Measurements from ENCODE around the gene MED13L. TPM values are rescaled to one million over a fixed set of nuclear protein-coding genes. Genes with fewer than 3 reads are reported as not detected.

MED13L gene
- total and polyA plus RNA-seq, 2 of the 4 experiments (the other 2 are of a cell fraction), result 17.9 to 49.1 TPM

DNA sequence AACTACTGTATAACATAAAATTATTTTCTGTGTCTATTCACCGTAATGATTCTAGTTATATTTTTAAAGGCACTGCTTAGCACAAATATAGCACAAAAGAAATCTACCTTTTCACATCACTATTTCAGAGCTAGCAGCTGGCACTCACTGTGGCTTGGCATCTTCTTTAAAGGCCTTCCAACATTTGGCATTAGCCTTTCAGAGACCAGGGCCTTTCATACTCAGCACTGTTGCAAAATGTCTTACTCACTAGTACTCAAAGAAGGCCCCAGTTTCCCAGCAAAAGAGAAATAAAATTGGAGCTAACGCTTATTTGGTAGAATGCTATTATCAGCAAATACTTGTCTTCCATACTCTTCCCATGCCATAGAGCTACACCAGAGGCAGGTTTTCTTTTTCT, 238.4 kb downstream of the MED13L start:
- Histone ChIP-seq H3K9me1 (ENCODE audit: insufficient read depth, low read length) (peaks cover 13% of the 10 kb centered on the region), H2AK9ac (replicated peaks; ENCODE audit: low read depth, low read length, poor library complexity) (no peak overlapping the region), H3K4me2 (ENCODE audit: low read depth, low read length) (no peak overlapping the region), H4K8ac (ENCODE audit: low read depth in 2 of 2, low read length in 2 of 2) (no peak overlapping the region), H3K9me3 (ENCODE audit: control insufficient read depth, insufficient read depth, low read length) (no peaks in the 10 kb centered on the region), H3K4me3 (ENCODE audit: insufficient read depth, low read depth, low read length) (no peak overlapping the region), H3K36me3 (ENCODE audit: control insufficient read depth, insufficient read depth, low read length) (no peaks in the 10 kb centered on the region), H3K27ac (ENCODE audit: insufficient read depth, low read length) (no peak overlapping the region), H3K18ac (ENCODE audit: low read depth, low read length) (no peak overlapping the region), H3K23ac (ENCODE audit: low read depth, low read length) (no peak overlapping the region), H2BK15ac (ENCODE audit: low read depth, low read length) (no peak overlapping the region), H4K5ac (ENCODE audit: low read depth, low read length) (no peak overlapping the region), H4K20me1 (ENCODE audit: insufficient read depth, low read length) (peaks cover 39% of the 10 kb centered on the region; the same call in 1 of the 2 replicates), H2AK5ac (ENCODE audit: low read depth, low read length) (no peak overlapping the region), H3K4ac (ENCODE audit: low read depth, low read length) (no peak overlapping the region), H3K79me1 (ENCODE audit: low read depth in 1 of 2, low read length in 2 of 2) (peaks cover 37 to 84% of the 10 kb centered on the region in 2 experiments), H3K14ac (replicated peaks; ENCODE audit: low read depth, low read length) (no peak overlapping the region), H3K4me1 (ENCODE audit: control insufficient read depth, insufficient read depth, low read length) (peaks cover 3% of the 10 kb centered on the region), H2AFZ (replicated peaks; ENCODE audit: low read length, poor library complexity) (no peak overlapping the region), H3K9ac (ENCODE audit: low read depth, low read length) (no peak overlapping the region), H2BK5ac (ENCODE audit: low read depth, low read length, poor library complexity, severe bottlenecking) (no peak overlapping the region), H2BK120ac (ENCODE audit: low read depth, low read length) (no peak overlapping the region), H3K27me3 (ENCODE audit: control insufficient read depth, insufficient read depth, low read length) (no peaks in the 10 kb centered on the region), H4K91ac (ENCODE audit: insufficient read depth, low read depth, low read length) (no peak overlapping the region), H3K56ac (ENCODE audit: extremely low read depth, insufficient read depth, low read length) (no peak overlapping the region), H2BK20ac (ENCODE audit: low read depth, low read length) (no peak overlapping the region)
- DNase-seq, result no peak
- no TSS peak for BruUV-seq (replicated peaks)
- no CpG with 5 or more reads among the region's 2 CpGs for WGBS, 2 experiments (ENCODE audit: extremely low coverage in 2 of 2, insufficient read length in 1 of 2)
- CTCF ChIA-PET, result interaction anchor here (0.6 to 1.1 kb wide), 4 partner anchors 9 to 1308 kb away, joined by 3 to 5 read pairs (median 4); no protein-coding TSS in a partner anchor
- TF ChIP-seq FOS (IDR thresholded peaks at IDR 0.05; ENCODE audit: low read depth, low read length) (no peak), RCOR1 (IDR thresholded peaks at IDR 0.05; ENCODE audit: insufficient replicate concordance, low read length) (no peak), MAZ (IDR thresholded peaks at IDR 0.05; ENCODE audit: borderline replicate concordance, low read depth, low read length) (no peak), CHD1 (IDR thresholded peaks at IDR 0.05; ENCODE audit: low read depth, low read length) (no peak), SMC3 (IDR thresholded peaks at IDR 0.05; ENCODE audit: low read depth, low read length) (no peak), CEBPB (IDR thresholded peaks at IDR 0.05; ENCODE audit: low read depth, low read length) (no peak), RFX5 (IDR thresholded peaks at IDR 0.05; ENCODE audit: low read depth, low read length) (no peak), MXI1 (IDR thresholded peaks at IDR 0.05; ENCODE audit: borderline replicate concordance, low read depth, low read length) (no peak), MAFK (IDR thresholded peaks at IDR 0.05; ENCODE audit: low read depth, low read length) (no peak), BHLHE40 (IDR thresholded peaks at IDR 0.05; ENCODE audit: low read depth, low read length) (no peak), RAD21 (IDR thresholded peaks at IDR 0.05; ENCODE audit: low read length) (no peak)
- TF ChIP-seq, protein P1, sequence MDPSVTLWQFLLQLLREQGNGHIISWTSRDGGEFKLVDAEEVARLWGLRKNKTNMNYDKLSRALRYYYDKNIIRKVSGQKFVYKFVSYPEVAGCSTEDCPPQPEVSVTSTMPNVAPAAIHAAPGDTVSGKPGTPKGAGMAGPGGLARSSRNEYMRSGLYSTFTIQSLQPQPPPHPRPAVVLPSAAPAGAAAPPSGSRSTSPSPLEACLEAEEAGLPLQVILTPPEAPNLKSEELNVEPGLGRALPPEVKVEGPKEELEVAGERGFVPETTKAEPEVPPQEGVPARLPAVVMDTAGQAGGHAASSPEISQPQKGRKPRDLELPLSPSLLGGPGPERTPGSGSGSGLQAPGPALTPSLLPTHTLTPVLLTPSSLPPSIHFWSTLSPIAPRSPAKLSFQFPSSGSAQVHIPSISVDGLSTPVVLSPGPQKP (IDR thresholded peaks at IDR 0.05; ENCODE audit: borderline replicate concordance, low read depth, low read length), result no peak
- POLR2A ChIA-PET (ENCODE audit: unreplicated experiment), result no interaction called here
- in situ Hi-C loops (cut with MboI; ENCODE audit: low sequenced_read_pairs), result no loop called here
- dilution Hi-C loops (cut with HindIII; ENCODE audit: low sequenced_read_pairs, unreplicated experiment), result no loop called here
- no peak for ATAC-seq (ENCODE audit: low read depth)
- intact Hi-C loops (cut with micrococcal nuclease), result no loop called here
